ENCODE measurements around the gene IFT122. TPM values are rescaled to one million over a fixed set of nuclear protein-coding genes. Genes with fewer than 3 reads are reported as not detected.

IFT122 gene
- total RNA-seq, 3 donors from 2014 or later = 43.2 to 60.6 (median 45.8) TPM

GRCh38 chr3:129518038-129518561 lies 78.1 kb downstream of the IFT122 start:
- H3K27ac ChIP-seq = no peak overlapping the region
- H3K9me3 ChIP-seq = no peaks in the 10 kb centered on the region
- no peaks in the 10 kb centered on the region for H3K36me3 ChIP-seq
- DNase-seq (ENCODE audit: low spot score in 2 of 2) = no peak
- intact Hi-C loops (cut with DNase I; ENCODE audit: low total_unique reads) = no loop called here
- no peak overlapping the region for H3K4me3 ChIP-seq
- TF ChIP-seq CTCF (IDR thresholded peaks at IDR 0.05) (no peak), POLR2AphosphoS5 (IDR thresholded peaks at IDR 0.05) (no peak), POLR2A (IDR thresholded peaks at IDR 0.05) (no peak)
- no peaks in the 10 kb centered on the region for H3K27me3 ChIP-seq
- no peaks in the 10 kb centered on the region for H3K4me1 ChIP-seq

GRCh38 chr3:129518581-129518980 lies 78.6 kb downstream of the IFT122 start:
- intact Hi-C loops (cut with DNase I; ENCODE audit: low total_unique reads) = no loop called here
- no peaks in the 10 kb centered on the region for H3K27me3 ChIP-seq
- no peaks in the 10 kb centered on the region for H3K4me1 ChIP-seq
- TF ChIP-seq POLR2AphosphoS5 (IDR thresholded peaks at IDR 0.05) (no peak), CTCF (IDR thresholded peaks at IDR 0.05) (no peak), POLR2A (IDR thresholded peaks at IDR 0.05) (no peak)
- H3K4me3 ChIP-seq = no peak overlapping the region
- no peak for DNase-seq (ENCODE audit: low spot score in 2 of 2)
- no peaks in the 10 kb centered on the region for H3K36me3 ChIP-seq
- H3K9me3 ChIP-seq = no peaks in the 10 kb centered on the region
- H3K27ac ChIP-seq = no peak overlapping the region

- DNase-seq (ENCODE audit: low spot score in 2 of 2) = no peak
- Histone ChIP-seq H3K4me3 (no peak overlapping the region), H3K27me3 (no peaks in the 10 kb centered on the region), H3K9me3 (no peaks in the 10 kb centered on the region), H3K27ac (no peak overlapping the region), H3K36me3 (no peaks in the 10 kb centered on the region), H3K4me1 (no peaks in the 10 kb centered on the region)
- no peak for TF ChIP-seq CTCF (IDR thresholded peaks at IDR 0.05)
- no peak for TF ChIP-seq POLR2A (IDR thresholded peaks at IDR 0.05)
- no peak for TF ChIP-seq POLR2AphosphoS5 (IDR thresholded peaks at IDR 0.05)
- intact Hi-C loops (cut with DNase I; ENCODE audit: low total_unique reads) = no loop called here
Measured at GRCh38 chr3:129519449-129519848, 79.4 kb downstream of the IFT122 start.

- Histone ChIP-seq H3K4me3 (no peak overlapping the region), H3K36me3 (no peaks in the 10 kb centered on the region), H3K27ac (no peak overlapping the region), H3K27me3 (no peaks in the 10 kb centered on the region), H3K4me1 (no peaks in the 10 kb centered on the region), H3K9me3 (no peaks in the 10 kb centered on the region)
- no peak for TF ChIP-seq POLR2A (IDR thresholded peaks at IDR 0.05)
- TF ChIP-seq POLR2AphosphoS5 (IDR thresholded peaks at IDR 0.05) = no peak
- no peak for TF ChIP-seq CTCF (IDR thresholded peaks at IDR 0.05)
- intact Hi-C loops (cut with DNase I; ENCODE audit: low total_unique reads) = no loop called here
- DNase-seq (ENCODE audit: low spot score in 2 of 2) = no peak
Measured at GRCh38 chr3:129519896-129520715, 80.1 kb downstream of the IFT122 start.

- intact Hi-C loops (cut with DNase I; ENCODE audit: low total_unique reads) = no loop called here
Measured at GRCh38 chr3:129520960-129521359, 80.9 kb downstream of the IFT122 start.

More at GRCh38 chr3:129520960-129521359, 80.9 kb downstream of the IFT122 start:
- no peak for DNase-seq (ENCODE audit: low spot score in 2 of 2)
- no peak overlapping the region for H3K4me3 ChIP-seq
- no peaks in the 10 kb centered on the region for H3K4me1 ChIP-seq
- no peaks in the 10 kb centered on the region for H3K36me3 ChIP-seq
- H3K27ac ChIP-seq = no peak overlapping the region
- H3K9me3 ChIP-seq = no peaks in the 10 kb centered on the region
- no peaks in the 10 kb centered on the region for H3K27me3 ChIP-seq
- TF ChIP-seq POLR2AphosphoS5 (IDR thresholded peaks at IDR 0.05) (no peak), POLR2A (IDR thresholded peaks at IDR 0.05) (no peak), CTCF (IDR thresholded peaks at IDR 0.05) (no peak)
